ENCODE results near the gene ALDOA. TPM values are rescaled to one million over a fixed set of nuclear protein-coding genes. Genes with fewer than 3 reads are reported as not detected.
A peak's percentile ranks its signal among the peaks of the same experiment; 100 is the strongest.

The ALDOA gene
- total RNA-seq, 1 donor from 2014 or later = 611 TPM

GRCh38 chr16:30051518-30051917 is 14.0 kb upstream of the ALDOA start:
- Mint-ChIP-seq H3K27me3 (no peaks in the 10 kb centered on the region), H3K27ac (no peak overlapping the region), H3K9me3 (no peaks in the 10 kb centered on the region), H3K4me3 (peak overlapping the region; percentile 9), H3K36me3 (ENCODE audit: low read depth) (no peaks in the 10 kb centered on the region), H3K4me1 (peaks cover 9% of the 10 kb centered on the region)
- ChIA-PET POLR2A (interaction anchor here (0.6 to 3.0 kb wide), 3 partner anchors 13 to 366 kb away, joined by 4 to 27 read pairs (median 9); partner anchors contain the start of gene ALDOA), CTCF (no interaction called here)
- TF ChIP-seq CTCF (IDR thresholded peaks at IDR 0.05) = no peak
- DNase-seq (no peak), ATAC-seq (ENCODE audit: low read depth) (no peak)
- intact Hi-C loops (cut with micrococcal nuclease) = no loop called here

- Mint-ChIP-seq H3K4me1 (peaks cover 9% of the 10 kb centered on the region), H3K4me3 (peak overlapping the region; percentile 84), H3K27me3 (no peaks in the 10 kb centered on the region), H3K27ac (peak overlapping the region; percentile 46), H3K9me3 (no peaks in the 10 kb centered on the region), H3K36me3 (ENCODE audit: low read depth) (no peaks in the 10 kb centered on the region)
- intact Hi-C loops (cut with micrococcal nuclease) = loop anchor here (1.0 kb wide), 3 partner anchors 12 to 190 kb away; partner anchors contain the start of genes ALDOA and CDIPT
- ChIA-PET CTCF (interaction anchor here (0.7 to 1.6 kb wide), 3 partner anchors 11 to 79 kb away, joined by 3 to 4 read pairs (median 3); partner anchors contain the start of gene TAOK2), POLR2A (interaction anchor here (1.0 to 3.0 kb wide), 3 partner anchors 9 to 22 kb away, joined by 3 to 27 read pairs (median 6); partner anchors contain the start of genes ALDOA and TLCD3B)
- peak; percentile 86 for DNase-seq
- TF ChIP-seq CTCF (IDR thresholded peaks at IDR 0.05) = no peak
- ATAC-seq (ENCODE audit: low read depth) = peak; percentile 87
These were observed 12.7 kb upstream of the ALDOA start for GRCh38 chr16:30052671-30053372.

GRCh38 chr16:30053376-30054015 is 12.1 kb upstream of the ALDOA start:
- peak overlapping the region; percentile 84 for H3K4me3 Mint-ChIP-seq
- H3K27ac Mint-ChIP-seq = peak overlapping the region; percentile 12
- DNase-seq (no peak), ATAC-seq (ENCODE audit: low read depth) (peak; percentile 20)
- POLR2A ChIA-PET = interaction anchor here (1.0 to 3.0 kb wide), 3 partner anchors 8 to 22 kb away, joined by 3 to 27 read pairs (median 6); partner anchors contain the start of genes ALDOA and TLCD3B
- TF ChIP-seq CTCF (IDR thresholded peaks at IDR 0.05) = no peak
- peaks cover 9% of the 10 kb centered on the region for H3K4me1 Mint-ChIP-seq
- H3K9me3 Mint-ChIP-seq = no peaks in the 10 kb centered on the region
- H3K27me3 Mint-ChIP-seq = no peaks in the 10 kb centered on the region
- CTCF ChIA-PET = interaction anchor here (0.7 to 1.6 kb wide), 3 partner anchors 10 to 80 kb away, joined by 3 to 4 read pairs (median 3); partner anchors contain the start of gene TAOK2
- intact Hi-C loops (cut with micrococcal nuclease) = loop anchor here (1.0 kb wide), 3 partner anchors 12 to 190 kb away; partner anchors contain the start of genes ALDOA and CDIPT
- no peaks in the 10 kb centered on the region for H3K36me3 Mint-ChIP-seq (ENCODE audit: low read depth)

GRCh38 chr16:30054451-30054850 is 11.1 kb upstream of the ALDOA start:
- Mint-ChIP-seq H3K9me3 (no peaks in the 10 kb centered on the region), H3K27me3 (no peaks in the 10 kb centered on the region), H3K36me3 (ENCODE audit: low read depth) (no peaks in the 10 kb centered on the region), H3K4me3 (peak overlapping the region; percentile 53), H3K27ac (peak overlapping the region; percentile 53), H3K4me1 (peaks cover 9% of the 10 kb centered on the region)
- intact Hi-C loops (cut with micrococcal nuclease) = no loop called here
- ChIA-PET CTCF (interaction anchor here (1.2 to 1.3 kb wide), 2 partner anchors 11 to 37 kb away, joined by 3 read pairs; partner anchors contain the start of genes ALDOA and TBX6), POLR2A (interaction anchor here (1.4 kb wide), 2 partner anchors 11 to 30 kb away, joined by 3 to 8 read pairs; partner anchors contain the start of gene ALDOA)
- DNase-seq (no peak), ATAC-seq (ENCODE audit: low read depth) (no peak)
- no peak for TF ChIP-seq CTCF (IDR thresholded peaks at IDR 0.05)

Data from activated B cell treated with CpG ODN at 0.5 μM for 24 hours (primary cell).